Cortex of kidney (tissue), 1 donor: ENCODE results near the gene ZNF691.
"Not testable (repeated sequence)": the region's sequence is repeated elsewhere in the genome, so short reads cannot be mapped to it uniquely, and the experiment has no call there.

ENCODE experiments used
- DNase-seq: peaks from one replicate; lab custom pipeline; 2025; lab: John Stamatoyannopoulos, UW

The ZNF691 gene, protein sequence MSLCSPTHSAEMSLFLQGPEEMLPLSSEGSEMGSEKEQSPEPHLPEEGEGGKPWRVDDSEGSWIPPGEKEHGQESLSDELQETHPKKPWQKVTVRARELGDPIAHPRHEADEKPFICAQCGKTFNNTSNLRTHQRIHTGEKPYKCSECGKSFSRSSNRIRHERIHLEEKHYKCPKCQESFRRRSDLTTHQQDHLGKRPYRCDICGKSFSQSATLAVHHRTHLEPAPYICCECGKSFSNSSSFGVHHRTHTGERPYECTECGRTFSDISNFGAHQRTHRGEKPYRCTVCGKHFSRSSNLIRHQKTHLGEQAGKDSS

DNA sequence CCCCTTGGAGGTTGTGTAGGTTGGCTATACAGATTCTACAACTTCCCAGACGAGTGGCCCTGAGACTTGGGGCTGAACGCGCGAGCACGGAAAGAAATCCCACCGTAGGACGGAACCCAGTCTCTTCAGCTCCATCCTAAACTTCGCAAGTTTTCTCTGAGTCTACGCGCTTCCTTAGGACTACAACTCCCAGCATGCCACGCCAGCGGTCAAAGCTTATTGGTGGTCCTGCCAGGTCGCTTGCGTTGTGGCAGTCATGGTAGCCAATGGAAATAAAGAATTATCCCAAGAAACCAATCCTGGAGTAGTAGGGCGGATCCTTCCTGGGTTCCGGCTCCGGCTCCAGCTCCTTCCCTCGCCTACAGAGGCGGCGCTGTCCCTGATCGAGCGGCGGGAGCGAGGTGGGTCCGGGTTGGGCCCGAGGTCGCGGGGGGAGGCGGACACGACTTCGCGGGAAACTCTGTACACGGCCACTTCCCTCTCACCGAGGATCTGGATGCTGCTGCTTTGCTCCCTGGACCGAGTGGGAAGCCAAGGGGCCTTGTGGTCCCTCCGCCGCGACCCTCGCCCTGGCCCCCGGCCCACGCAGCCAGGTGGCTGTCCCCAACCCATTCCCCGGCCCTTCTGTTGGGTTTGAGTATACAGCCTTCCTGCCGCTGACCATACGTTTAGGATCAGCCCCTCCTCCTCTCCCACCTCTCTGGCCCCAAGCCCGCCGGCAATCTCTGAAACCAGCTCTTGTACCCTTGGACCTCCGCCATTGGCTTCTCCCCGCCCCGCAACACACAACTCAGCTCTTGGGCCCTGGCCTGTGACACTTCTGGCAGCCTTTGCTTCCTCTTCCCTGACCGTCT, at the start of gene ZNF691:
Gene ZNF691, plus strand, starts transcription at position 357 of the 854 bp plus-strand sequence. CDS start 3,046 bp downstream, outside the sequence.
- DNase-seq, result no peak

DNA sequence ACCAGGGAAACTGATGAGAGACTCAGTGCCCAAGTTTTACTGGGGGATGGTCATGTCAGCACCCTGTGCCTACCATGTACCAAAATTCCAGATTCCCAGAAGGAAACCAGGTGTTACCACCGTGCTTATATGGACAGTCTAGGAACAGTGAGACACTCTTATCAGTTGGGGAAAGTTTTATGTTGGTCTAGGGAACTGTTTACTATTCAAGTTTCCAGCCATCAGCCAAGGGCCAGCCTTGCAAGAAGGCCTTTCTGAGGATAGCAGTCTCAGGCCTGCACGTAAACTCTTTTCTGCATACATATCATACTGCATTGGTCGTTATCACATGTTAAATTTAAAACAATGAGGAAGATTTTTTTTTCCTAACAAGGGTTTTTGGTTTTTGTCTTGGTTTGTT, 49.0 kb upstream of the ZNF691 start:
- no peak for DNase-seq

GRCh38 chr1:42797979-42798378, 48.4 kb upstream of the ZNF691 start:
- DNase-seq, result no peak

DNA sequence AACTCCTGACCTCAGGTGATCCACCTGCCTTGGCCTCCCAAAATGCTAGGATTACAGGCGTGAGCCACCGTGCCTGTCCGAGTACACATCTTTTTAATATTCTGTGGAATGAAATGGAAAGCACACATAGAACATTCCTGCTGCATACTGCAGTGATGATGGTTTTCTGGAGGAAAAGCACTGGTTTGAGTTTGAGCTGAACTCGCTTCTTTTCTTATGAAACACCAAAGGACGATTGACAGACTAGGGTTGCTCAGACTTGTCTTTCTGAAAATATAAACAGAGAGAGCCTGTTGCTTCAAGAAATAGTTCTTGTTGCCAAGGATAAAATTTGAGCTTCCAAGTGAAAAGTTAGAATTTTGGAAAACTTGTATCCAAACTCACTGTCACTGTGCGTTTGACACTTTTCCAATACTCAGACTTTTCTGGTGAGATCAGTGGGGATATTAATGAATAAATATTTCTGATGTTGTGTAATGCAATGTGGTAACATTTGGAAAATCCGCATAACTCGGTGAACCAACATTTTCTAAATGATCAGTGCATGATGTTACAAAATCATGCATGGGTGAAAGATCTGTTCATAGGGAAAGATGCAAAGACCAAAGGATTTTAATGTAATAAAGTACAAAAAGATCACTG, 44.5 kb upstream of the ZNF691 start:
- no peak for DNase-seq

- DNase-seq, result no peak
Observed at GRCh38 chr1:42806171-42806570, 40.2 kb upstream of the ZNF691 start.

DNA sequence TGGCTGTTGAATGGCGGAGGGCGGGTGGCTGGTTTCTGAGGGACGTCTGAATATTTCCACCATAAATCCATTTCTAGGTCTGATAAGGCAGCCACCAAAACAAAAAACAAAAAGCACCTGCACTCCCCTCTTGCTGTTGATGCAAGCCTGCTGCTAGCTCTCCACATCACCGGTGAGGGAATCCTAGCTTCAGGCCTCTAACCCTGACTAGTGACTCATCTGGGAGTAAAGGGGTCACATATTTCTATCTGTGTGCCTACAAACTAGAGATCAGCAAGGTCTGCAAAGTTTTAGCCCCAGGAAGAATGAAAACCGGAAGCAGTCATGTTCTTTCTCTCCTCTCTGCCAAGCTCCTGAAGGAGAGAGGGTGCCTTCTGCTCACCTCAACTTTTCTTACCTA, 39.8 kb upstream of the ZNF691 start:
- DNase-seq, result no peak

GRCh38 chr1:42807056-42807668, 39.3 kb upstream of the ZNF691 start:
- no peak for DNase-seq

DNA sequence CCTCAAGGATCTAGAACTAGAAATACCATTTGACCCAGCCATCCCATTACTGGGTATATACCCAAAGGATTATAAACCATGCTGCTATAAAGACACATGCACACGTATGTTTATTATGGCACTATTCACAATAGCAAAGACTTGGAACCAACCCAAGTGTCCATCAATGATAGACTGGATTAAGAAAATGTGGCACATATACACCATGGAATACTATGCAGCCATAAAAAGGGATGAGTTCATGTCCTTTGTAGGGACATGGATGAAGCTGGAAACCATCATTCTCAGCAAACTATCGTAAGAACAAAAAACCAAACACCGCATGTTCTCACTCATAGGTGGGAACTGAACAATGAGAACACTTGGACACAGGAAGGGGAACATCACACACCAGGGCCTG, 31.6 kb upstream of the ZNF691 start:
- DNase-seq, result not testable (repeated sequence)

DNA sequence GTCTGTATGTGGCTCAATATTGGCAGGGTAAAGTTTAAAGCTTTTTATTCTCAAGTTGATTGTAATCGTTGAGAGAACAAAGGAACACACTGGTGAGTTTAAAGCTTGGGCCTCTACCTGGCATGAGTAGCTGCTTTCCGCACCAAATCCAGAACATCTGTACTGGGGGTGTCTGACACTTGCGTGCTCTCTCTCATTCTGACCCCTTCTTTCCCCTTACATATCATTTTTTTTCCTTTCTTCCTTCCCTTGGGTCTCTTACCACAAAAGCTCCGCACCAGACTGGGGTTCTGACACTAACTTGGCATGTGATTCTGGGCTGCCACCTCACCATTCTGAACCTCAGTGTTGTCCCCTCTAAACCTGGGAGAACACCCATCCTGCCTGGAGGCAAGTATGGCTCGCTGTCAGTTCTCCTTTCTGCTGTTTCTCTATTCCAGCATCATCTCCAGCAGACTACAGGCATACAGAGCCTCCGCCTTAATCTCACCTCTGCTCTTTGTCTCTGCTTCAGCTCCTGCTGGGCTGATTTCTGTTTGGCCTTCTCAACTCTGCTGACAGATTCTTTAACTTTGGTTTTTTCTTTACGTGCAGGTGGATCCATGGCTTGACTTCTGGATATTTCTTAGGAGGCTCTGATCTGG, 30.4 kb upstream of the ZNF691 start:
- DNase-seq, result no peak

DNA sequence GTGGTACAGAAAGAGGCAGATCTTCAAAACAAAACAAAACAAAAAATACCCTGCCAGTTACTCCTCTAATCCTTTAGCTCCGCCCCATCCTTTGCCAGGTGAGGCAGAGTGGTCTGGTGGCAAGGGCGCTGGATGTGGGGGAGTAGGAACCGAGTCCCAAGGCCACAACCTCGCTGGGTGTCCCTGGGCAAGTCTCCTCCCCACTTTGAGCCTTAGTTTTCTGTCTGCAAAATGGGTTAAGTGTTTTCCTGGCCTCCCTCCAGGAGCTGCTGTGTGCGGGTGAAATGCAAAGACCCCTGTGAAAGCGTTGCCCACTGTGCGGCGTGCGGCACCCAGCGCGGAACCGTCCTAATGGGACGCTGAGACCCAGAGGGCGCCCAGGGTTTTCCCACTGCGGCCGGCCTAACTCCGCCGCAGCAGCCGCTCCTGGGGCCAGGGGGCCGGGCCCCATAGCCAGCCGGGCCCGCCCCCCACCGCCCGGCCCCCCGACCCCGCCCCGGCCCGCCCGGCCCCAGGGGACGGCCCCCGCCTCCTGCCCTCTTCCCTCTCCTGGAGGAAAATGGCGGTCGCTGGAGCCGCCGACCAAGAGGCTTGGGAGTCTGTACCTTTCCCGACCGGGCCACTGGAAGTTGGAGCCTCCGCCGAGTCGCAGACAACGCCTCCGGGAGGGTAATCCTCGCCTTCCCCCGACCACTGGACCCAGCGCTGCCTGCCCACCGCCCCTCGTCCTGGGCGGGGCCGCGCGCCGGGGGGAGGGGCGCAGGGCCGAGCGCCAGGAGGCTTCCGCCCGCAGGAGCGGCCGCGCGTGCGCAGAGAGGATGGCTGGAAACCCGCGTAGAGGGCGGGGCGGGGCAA, 29.6 kb upstream of the ZNF691 start, which contains the start of the genes ERMAP and SVBP:
Gene ERMAP, plus strand, starts transcription at position 538 of the 855 bp plus-strand sequence. CDS start 13,327 bp downstream, outside the sequence.
Gene SVBP, minus strand, starts transcription at position 813 of the 855 bp plus-strand sequence. CDS start 853 bp downstream, outside the sequence.
- DNase-seq, result no peak

GRCh38 chr1:42817440-42817767, 29.0 kb upstream of the ZNF691 start:
- no peak for DNase-seq

DNA sequence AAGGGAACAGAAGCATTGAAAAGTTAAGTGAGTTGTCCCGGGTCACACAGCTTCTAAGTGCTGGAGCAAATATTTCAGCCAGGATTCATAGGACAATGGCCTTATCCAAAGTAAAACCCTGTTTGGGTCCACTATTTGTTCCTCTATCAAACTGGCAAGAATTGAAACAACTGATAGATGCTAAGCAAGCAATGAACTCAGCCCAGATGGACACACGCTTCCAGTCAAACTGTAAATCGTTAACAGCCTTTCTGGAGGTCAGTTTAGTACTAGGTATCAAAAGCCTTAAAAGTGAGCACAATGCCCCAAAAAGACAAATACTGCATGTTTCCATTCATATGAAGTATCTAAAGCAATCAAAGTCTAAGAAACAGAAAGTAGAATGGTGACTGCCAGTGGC, 28.4 kb upstream of the ZNF691 start:
- DNase-seq, result no peak

GRCh38 chr1:42820813-42821212, 25.6 kb upstream of the ZNF691 start:
- no peak for DNase-seq

- DNase-seq, result no peak
Observed at GRCh38 chr1:42821690-42822089, 24.7 kb upstream of the ZNF691 start.

DNA sequence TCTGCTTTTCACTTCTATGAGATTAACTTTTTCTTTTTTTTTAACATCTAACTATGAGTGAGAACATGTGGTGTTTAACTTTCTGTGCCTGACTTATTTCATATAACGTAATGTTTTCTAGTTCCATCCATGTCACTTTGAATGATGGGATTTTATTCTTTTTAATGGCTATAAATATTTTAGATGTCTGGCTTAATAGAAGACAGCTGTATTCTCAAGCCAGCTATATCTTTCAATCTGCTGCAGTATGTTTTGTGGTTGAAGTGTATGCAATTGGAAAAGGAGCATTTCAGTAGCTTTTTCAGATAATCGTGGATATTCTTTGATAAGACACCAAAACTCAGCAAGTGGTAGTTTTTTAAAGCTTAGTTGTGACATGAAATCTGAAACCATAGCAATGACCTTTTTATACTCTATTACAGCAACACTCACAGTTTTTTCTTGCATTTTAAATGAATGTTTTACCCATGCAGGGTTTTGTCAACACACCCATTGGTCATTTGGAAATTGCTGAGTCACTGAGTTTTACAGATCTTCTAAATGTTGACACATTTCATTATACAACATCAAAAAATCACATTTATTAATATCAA, 23.5 kb upstream of the ZNF691 start:
- DNase-seq, result no peak

- no peak for DNase-seq
Observed at GRCh38 chr1:42824481-42825035, 21.9 kb upstream of the ZNF691 start.

- DNase-seq, result no peak
Observed at GRCh38 chr1:42825036-42825851, 21.2 kb upstream of the ZNF691 start.

DNA sequence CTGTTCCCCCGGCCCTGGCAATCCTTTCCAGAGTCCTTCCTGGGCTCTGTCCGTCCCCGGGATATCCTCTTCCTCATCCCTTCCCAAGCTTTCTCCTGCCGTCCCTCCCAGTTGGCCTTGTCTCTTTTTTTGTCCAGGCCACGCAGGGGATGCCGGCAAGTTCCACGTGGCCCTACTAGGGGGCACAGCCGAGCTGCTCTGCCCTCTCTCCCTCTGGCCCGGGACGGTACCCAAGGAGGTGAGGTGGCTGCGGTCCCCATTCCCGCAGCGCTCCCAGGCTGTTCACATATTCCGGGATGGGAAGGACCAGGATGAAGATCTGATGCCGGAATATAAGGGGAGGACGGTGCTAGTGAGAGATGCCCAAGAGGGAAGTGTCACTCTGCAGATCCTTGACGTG, 15.8 kb upstream of the ZNF691 start:
- DNase-seq, result no peak

DNA sequence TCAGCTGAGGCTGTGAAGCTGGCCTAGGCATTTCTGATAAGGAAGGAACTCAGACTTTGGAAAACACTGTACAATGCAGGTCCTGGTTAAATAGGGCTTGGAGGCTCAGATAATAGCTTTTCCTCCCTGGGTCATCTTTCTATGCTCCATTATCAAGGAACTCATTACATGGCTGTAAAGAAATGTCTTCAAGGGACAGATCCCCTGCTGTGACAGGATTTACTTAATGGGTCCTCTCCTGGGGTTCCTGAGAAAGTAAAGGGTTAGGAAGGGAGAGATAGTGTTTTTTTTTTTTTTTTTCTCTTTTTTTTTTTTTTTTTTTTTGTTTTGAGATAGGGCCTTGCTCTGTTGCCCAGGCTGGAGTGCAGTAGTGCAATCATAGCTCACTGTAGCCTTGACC, 15.1 kb upstream of the ZNF691 start:
- no peak for DNase-seq
